CD4-positive, alpha-beta T cell treated with Interleukin-2 at 100 ng/mL for 4 hours (primary cell): ENCODE data around the gene LAMTOR4.

Experiments used
- DNase-seq: peaks from one replicate; pipeline ENCODE4 v3.0.0-alpha.2; 2020; ENCODE audit warnings: low spot score

The LAMTOR4 gene

DNA sequence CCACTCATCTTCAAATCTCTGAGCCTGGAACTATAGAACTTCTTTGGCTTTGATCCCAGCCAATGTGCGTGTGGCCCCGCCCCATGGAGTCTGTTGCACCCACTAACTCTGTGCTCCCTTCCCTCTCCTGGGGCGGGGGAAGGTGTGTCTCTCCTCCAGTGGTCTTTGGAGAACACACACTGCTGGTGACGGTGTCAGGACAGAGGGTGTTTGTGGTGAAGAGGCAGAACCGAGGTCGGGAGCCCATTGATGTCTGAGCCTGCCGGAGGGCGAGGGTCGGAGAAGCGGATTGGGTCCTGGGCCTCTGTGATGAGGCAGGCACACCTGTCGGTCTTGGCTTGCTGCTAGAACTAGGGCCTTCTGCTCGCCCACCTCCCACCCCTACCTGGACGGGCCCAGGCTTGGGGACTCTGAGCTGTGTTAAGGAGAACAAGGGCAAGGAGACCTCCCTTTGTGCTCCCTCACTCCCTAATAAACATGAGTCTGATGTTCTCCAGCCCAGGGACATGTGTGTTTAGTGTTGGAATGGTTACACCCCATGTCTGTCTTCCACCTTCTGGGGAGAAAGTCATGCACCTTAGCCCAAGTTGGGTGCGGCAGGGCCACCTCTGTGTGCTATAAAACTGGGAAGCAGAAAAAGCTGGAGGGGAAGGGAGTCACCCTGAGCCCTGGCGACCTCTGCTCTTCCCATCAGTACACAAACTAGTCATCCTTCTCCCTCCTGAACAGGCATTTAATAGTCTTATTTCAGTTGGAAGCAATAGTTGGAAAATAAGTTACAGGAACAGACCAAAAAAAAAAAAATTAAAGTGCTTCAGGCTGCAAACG is 5.2 kb downstream of the LAMTOR4 start:
- DNase-seq, result no peak

DNA sequence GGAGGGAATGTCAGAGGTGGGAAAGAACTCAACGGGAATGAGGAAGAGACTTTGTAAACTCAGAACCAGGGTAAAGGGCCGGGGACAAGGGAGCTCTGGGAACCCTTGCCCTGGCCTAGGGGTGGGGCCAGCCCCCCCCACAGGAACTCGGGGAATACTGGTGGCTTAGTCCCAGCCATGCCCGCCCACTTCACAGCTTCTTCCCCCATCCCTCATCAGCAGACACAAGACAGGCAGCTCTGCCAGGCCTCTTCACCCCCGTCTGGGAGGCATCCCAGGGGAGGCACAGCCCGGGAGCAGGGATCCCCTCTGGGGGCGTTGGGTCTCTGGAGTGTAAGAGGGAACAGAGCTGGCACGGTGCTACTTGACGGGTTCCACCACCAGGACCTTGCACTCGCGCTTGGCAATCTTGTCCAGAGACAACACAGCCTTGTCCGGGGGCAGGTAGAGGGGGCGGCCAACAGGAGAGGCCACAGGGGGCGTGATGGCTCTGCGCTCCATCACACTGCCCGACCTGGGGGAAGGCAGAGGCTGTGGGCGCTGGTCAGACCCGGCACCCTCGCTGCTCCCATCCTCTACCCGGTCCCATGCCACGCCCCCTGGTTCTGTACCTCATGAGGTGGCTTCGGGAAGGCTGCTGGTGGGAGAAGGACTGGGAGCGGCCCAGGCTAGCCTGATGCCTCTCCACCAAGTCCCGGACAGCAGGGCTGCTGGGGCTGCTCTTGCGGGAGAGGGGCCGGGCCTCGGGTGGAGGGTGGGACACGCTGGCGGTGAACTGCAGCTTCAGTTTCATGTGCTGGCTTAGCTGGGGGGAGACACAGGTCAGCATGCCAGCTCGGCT is 6.2 kb downstream of the LAMTOR4 start:
- no peak for DNase-seq

GRCh38 chr7:100155553-100156317 is 7.0 kb downstream of the LAMTOR4 start:
- DNase-seq, result no peak

DNA sequence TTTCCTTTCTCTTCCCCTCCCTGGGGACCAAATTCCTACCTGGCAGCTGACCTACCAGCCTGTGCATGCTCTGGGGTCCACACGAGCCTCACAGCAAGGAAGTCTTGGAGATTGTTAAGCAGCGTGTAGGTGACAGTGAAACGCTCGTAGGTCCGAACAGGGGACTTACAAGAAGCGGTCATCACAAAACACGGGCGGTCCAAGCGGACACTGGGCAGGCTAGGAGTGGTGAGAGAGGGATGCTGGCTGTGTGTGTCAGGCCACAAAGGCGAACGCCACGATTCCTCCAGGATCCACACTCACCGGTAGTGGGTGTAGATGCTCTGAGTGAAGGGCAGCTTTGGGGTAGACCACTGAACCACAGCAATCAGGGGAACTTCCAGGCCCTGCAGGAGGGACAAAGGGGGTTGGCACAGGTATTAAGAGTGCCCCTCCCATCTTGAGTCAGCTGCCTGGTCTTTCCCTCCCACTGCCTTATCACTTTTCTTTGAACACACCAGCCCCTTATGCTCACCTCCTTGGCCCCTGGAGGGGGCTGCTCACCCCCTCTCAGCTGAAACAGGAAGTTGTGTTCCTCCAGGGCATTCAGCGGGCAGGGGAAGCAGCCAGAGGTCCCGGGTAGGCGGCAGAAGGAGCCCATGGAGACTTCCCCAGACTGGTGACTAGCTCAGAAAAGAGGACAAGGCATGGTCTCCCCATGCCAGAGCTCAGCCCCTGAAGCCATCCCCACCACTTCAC is 7.8 kb downstream of the LAMTOR4 start:
- peak; percentile 43 for DNase-seq

DNA sequence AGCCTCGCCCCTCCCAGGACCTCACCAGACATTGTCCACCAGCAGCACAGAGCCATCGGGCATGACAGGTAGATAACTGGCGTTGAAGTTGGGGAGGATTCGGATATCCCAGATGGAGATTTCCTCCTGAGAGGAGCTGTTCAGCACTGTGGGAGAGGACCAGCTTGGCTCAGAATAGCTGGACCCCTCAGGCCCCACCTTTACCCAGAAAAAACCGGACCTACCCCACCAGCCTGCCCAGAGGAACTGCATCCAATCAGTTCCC is 8.3 kb downstream of the LAMTOR4 start:
- DNase-seq, result no peak

GRCh38 chr7:100157334-100158228 is 8.9 kb downstream of the LAMTOR4 start:
- DNase-seq, result no peak

GRCh38 chr7:100158229-100159098 is 9.7 kb downstream of the LAMTOR4 start, which contains the start of gene TRAPPC14:
TSS of gene TRAPPC14 (minus strand) at chr7:100158723. CDS start at chr7:100158499, 224 bp downstream.
- peak; percentile 88 for DNase-seq

- DNase-seq, result no peak
Observed at GRCh38 chr7:100159099-100159623, 10.4 kb downstream of the LAMTOR4 start.

DNA sequence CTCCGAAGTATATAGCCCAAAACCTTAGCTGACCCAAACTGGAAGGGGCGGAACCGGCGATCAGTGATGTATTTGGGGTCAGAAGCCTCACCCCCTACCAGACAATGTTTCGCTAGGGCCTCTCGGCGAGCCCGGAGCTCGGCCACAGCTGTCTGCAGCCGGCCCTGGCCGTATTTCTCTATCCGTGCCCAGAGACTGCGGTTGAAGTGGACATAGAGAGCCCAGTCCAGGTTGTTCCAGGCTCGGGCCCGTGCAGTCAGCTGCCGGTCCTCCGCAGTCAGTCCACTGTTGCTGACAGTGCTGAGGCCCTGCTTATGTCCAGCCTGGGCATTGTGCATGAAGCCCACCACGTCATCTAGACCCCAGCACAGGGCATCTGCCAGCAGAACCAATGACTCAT is 11.3 kb downstream of the LAMTOR4 start:
- DNase-seq, result no peak

GRCh38 chr7:100163006-100163531 is 14.4 kb downstream of the LAMTOR4 start:
- peak; percentile 16 for DNase-seq

- DNase-seq, result no peak
Observed at GRCh38 chr7:100163871-100164270, 15.2 kb downstream of the LAMTOR4 start.

- DNase-seq, result peak; percentile 39
Observed at GRCh38 chr7:100166317-100166940, 17.7 kb downstream of the LAMTOR4 start.

- no peak for DNase-seq
Observed at GRCh38 chr7:100166970-100167911, 18.5 kb downstream of the LAMTOR4 start.

DNA sequence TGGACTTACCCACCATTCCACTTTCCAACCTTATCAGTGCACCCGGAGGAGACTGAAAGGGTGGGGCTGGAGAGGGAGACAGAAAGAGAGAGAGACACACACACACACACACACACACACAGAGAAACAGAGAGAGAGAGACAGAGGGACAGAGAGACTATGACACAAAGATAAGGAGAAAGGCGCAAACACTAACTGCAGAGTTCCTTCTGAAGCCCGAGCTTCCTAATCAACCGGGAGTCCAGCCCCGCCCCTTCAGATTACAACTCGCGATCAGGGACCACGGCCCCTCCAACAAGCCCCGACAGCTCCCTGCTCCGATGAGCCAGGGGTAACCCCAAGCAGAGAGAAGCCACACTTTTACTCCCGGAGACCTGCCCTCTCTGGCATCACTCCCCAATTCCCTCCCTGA is 19.2 kb downstream of the LAMTOR4 start:
- DNase-seq, result no peak

- DNase-seq, result no peak
Observed at GRCh38 chr7:100169147-100169850, 20.6 kb downstream of the LAMTOR4 start.

DNA sequence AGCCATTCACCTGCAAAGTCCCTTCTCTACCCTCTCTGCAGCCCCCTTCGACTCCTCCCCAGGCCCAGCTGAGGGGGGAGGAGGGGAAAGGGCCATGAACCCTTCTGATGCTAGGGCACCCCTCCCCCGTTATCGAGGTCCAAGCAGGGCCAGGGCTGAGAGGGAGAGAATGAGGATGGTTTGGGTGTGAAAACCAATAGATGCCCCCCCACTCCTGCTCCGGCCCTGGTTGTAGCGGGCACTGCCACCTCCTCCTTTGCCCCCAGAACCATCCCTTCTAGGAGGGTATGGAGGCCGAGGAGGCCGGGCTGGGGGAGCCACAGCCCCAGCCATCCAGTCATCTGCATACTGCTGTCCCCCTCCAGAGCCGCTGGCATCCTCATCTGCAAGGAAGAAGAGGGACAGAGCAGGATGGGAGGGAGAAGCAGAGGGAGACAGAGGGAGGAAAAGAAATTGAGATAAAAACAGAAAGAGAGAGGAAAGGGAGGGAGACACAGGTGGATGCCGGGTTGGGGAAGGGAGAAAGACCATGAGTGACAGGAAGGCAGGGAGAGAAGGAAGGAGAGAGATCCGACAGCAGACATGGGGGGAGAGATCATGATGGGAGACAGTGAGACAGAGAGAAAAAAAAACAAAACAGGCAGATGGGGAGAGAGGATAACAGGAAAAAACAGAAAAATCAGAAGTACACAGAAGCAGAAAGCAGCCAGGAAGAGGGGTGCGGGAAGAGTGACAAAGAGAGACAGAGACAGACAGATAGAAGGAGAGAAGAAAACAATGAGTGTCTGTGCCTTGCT is 21.6 kb downstream of the LAMTOR4 start:
- no peak for DNase-seq
